ENCODE data around the gene DGKB. TPM values are rescaled to one million over a fixed set of nuclear protein-coding genes. Genes with fewer than 3 reads are reported as not detected.
A peak's percentile ranks its signal among the peaks of the same experiment; 100 is the strongest.

The DGKB gene
- total RNA-seq, 2 donors from 2014 or later, result 0.52 TPM; not detected in 1

DNA sequence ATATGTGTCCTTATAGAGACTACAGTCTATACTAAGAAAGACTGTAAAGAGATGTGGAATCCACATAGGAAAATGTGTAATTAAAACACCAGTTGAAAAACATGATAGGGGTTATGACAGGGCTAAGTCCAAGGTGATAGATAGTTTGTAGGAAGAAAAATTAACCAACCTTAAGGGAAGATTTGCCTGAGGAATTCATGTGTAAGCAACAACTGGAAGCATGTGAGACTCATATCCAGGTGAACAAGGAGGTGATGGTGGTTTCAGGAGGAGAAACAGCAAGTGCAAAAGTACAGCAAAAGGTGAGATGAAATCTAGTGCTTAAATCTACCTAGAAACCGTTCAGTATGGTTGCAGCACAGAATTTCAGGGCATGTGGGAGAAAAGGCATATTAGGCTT lies 696.4 kb downstream of the DGKB start:
- TF ChIP-seq, protein P1, sequence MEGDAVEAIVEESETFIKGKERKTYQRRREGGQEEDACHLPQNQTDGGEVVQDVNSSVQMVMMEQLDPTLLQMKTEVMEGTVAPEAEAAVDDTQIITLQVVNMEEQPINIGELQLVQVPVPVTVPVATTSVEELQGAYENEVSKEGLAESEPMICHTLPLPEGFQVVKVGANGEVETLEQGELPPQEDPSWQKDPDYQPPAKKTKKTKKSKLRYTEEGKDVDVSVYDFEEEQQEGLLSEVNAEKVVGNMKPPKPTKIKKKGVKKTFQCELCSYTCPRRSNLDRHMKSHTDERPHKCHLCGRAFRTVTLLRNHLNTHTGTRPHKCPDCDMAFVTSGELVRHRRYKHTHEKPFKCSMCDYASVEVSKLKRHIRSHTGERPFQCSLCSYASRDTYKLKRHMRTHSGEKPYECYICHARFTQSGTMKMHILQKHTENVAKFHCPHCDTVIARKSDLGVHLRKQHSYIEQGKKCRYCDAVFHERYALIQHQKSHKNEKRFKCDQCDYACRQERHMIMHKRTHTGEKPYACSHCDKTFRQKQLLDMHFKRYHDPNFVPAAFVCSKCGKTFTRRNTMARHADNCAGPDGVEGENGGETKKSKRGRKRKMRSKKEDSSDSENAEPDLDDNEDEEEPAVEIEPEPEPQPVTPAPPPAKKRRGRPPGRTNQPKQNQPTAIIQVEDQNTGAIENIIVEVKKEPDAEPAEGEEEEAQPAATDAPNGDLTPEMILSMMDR (IDR thresholded peaks at IDR 0.05), result no peak
- no peak for TF ChIP-seq POLR2A (IDR thresholded peaks at IDR 0.05)
- no peak for ATAC-seq
- no peak overlapping the region for H3K4me3 ChIP-seq
- H3K4me1 ChIP-seq, result no peaks in the 10 kb centered on the region
- H3K27ac ChIP-seq, result no peak overlapping the region
- WGBS, 2 donors, result 41 to 50% methylated on average over 1 of the region's 1 CpG
- no peaks in the 10 kb centered on the region for H3K9me3 ChIP-seq
- intact Hi-C loops (cut with DNase I), result no loop called here
- DNase-seq, result no peak
- H3K27me3 ChIP-seq, result no peaks in the 10 kb centered on the region
- no peaks in the 10 kb centered on the region for H3K36me3 ChIP-seq (replicated peaks in 1 of 2; ENCODE audit: insufficient read depth in 1 of 2, low read depth in 2 of 2)

DNA sequence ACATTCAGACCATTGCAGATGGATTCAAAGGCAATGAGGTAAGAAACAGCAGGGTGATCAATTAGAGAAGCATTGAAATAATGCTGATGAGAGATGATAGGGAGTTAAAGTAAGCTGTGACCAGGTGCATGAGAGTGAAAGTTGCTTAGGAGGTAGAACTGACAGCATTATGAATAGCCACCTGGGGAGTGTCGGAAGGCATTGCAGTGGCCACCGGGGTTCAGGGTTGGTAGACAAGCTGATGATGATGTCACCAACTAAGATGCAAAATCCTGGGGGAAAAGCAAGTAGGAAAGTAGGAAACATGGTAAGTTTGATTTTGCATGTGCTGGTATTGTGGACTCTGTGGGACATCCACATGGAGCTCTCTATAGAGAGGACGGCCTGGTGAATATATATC lies 701.2 kb downstream of the DGKB start:
- ATAC-seq (no peak), DNase-seq (no peak)
- H3K27me3 ChIP-seq, result no peaks in the 10 kb centered on the region
- TF ChIP-seq, protein P1 (IDR thresholded peaks at IDR 0.05), result no peak
- no peak for TF ChIP-seq POLR2A (IDR thresholded peaks at IDR 0.05)
- intact Hi-C loops (cut with DNase I), result no loop called here
- H3K27ac ChIP-seq, result no peak overlapping the region
- H3K9me3 ChIP-seq, result no peaks in the 10 kb centered on the region
- no peaks in the 10 kb centered on the region for H3K36me3 ChIP-seq (replicated peaks in 1 of 2; ENCODE audit: insufficient read depth in 1 of 2, low read depth in 2 of 2)
- H3K4me1 ChIP-seq, result no peaks in the 10 kb centered on the region
- H3K4me3 ChIP-seq, result no peak overlapping the region
- 77 to 79% methylated on average over 3 of the region's 3 CpGs for WGBS, 2 donors

DNA sequence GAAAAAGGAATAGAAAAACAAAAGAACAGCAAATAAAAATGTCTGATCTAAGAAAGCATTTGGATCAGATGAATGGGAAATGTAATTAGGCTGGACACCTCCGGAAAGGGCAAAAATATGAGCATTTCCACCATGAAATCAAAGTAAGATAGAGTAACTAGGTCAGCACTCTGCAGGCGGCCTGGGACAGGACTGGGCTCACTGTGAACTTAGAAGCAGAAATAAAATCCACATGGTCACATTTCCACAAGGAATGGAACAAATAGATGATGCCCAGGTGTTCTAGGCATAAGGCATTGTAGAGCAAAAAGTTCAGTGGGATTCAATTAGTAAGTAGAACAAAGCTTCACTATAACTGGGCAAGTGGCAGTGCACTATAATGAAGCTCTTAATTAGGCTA lies 703.2 kb downstream of the DGKB start:
- intact Hi-C loops (cut with DNase I), result no loop called here
- Histone ChIP-seq H3K27me3 (no peaks in the 10 kb centered on the region), H3K27ac (no peak overlapping the region), H3K36me3 (replicated peaks in 1 of 2; ENCODE audit: insufficient read depth in 1 of 2, low read depth in 2 of 2) (no peaks in the 10 kb centered on the region), H3K9me3 (no peaks in the 10 kb centered on the region), H3K4me1 (no peaks in the 10 kb centered on the region), H3K4me3 (no peak overlapping the region)
- ATAC-seq (no peak), DNase-seq (no peak)
- TF ChIP-seq, protein P1 (IDR thresholded peaks at IDR 0.05), result no peak
- no peak for TF ChIP-seq POLR2A (IDR thresholded peaks at IDR 0.05)
- WGBS, 2 donors, result 83 to 88% methylated on average over 2 of the region's 2 CpGs

DNA sequence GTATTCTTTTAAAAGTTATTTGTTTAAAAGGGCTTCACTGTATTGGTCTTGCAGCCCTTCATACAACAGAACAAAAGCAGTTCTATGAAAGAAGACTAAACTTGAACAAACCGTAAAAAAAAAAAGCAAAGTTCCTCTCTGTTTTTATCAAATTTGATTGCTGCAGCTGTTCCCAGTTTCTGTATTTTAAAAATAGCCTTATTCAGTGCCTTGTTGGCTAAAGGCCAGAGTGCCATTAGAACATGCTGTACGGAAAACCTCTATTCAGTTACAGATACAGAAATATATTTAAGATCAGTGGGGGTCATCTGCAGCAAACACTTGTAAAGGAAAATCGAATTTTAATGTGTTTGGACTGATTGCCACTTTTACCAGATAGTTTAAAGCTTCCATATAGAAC lies 705.3 kb downstream of the DGKB start:
- ATAC-seq (no peak), DNase-seq (peak in 3 of 4 donors; percentile 14 to 41 (median 38))
- no peak overlapping the region for H3K4me3 ChIP-seq
- TF ChIP-seq, protein P1 (IDR thresholded peaks at IDR 0.05), result no peak
- TF ChIP-seq POLR2A (IDR thresholded peaks at IDR 0.05), result no peak
- no peaks in the 10 kb centered on the region for H3K27me3 ChIP-seq
- no peaks in the 10 kb centered on the region for H3K4me1 ChIP-seq
- H3K27ac ChIP-seq, result no peak overlapping the region
- intact Hi-C loops (cut with DNase I), result no loop called here
- H3K9me3 ChIP-seq, result no peaks in the 10 kb centered on the region
- WGBS, 2 donors, result 16% methylated on average over 3 of the region's 3 CpGs
- no peaks in the 10 kb centered on the region for H3K36me3 ChIP-seq (replicated peaks in 1 of 2; ENCODE audit: insufficient read depth in 1 of 2, low read depth in 2 of 2)

DNA sequence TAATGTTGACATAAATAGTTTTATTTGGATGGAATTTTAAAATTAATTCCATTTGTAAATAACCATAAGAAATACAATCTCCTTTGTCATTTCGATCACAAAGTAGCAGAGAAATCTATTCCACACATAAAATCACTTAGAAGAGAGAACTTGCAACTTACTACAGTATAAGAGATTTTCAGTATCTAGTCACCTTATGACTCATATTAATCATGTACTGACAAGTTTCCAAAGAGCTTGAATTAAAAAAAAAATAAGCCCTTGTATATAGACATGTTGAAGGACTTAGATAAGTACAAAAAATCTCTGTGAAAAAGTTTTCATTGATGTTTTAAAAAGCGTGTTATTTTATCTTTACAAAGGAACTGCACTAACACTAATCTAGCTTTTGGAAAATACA lies 706.0 kb downstream of the DGKB start:
- Histone ChIP-seq H3K27ac (no peak overlapping the region), H3K9me3 (no peaks in the 10 kb centered on the region), H3K4me3 (no peak overlapping the region), H3K4me1 (no peaks in the 10 kb centered on the region), H3K36me3 (replicated peaks in 1 of 2; ENCODE audit: insufficient read depth in 1 of 2, low read depth in 2 of 2) (no peaks in the 10 kb centered on the region), H3K27me3 (no peaks in the 10 kb centered on the region)
- WGBS, 2 donors, result 50 to 56% methylated on average over 2 of the region's 2 CpGs
- DNase-seq (no peak), ATAC-seq (no peak)
- TF ChIP-seq, protein P1 (IDR thresholded peaks at IDR 0.05), result no peak
- no peak for TF ChIP-seq POLR2A (IDR thresholded peaks at IDR 0.05)
- intact Hi-C loops (cut with DNase I), result no loop called here

Measured in body of pancreas (tissue), 4 donors.